Measurements from ENCODE around the gene FSD2. TPM values are rescaled to one million over a fixed set of nuclear protein-coding genes. Genes with fewer than 3 reads are reported as not detected.

FSD2 gene
- total and polyA plus RNA-seq, 10 of the 15 experiments (the other 5 are each of a cell fraction or from before 2014, with no cell fraction given), result under 0.01 to 0.39 (median 0.07) TPM; not detected in 3

DNA sequence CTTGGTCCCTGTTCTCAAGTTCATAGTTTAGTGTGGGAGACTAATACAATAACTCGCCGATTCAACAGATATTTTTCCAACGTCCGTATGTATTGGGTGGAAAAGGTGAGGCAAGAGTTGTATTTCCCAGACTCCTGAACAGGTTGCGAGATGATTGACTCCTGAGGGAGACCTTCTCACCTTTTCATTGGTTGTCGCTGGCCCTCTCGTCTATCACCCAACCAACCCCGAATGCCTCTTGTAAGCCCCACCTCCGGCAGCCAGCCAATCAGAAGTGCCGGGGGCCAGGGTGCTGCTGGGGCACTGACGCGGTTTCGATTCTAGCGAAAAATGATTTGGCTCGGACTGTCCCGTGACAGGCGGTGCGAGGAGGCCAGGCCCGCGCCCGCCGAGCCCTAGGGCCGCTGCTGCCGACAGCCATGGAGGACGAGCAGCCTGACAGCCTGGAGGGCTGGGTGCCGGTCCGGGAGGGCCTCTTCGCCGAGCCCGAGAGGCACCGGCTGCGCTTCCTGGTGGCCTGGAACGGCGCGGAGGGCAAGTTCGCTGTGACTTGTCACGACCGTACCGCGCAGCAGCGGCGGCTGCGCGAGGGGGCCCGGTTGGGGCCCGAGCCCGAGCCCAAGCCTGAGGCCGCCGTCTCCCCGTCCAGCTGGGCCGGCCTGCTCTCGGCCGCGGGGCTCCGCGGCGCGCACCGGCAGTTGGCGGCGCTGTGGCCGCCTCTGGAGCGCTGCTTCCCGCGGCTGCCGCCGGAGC lies 3.6 kb upstream of the FSD2 start, which contains the start of gene WHAMM:
WHAMM (plus strand) TSS at position 321 of the 753 bp plus-strand sequence; CDS start at position 420, 99 bp downstream.
- H3K27ac ChIP-seq (ENCODE audit: control insufficient read depth, insufficient read depth), result peak within 1 kb of the TSS; percentile 94
- CTCF ChIA-PET, result interaction anchor here (0.9 to 2.6 kb wide), 6 partner anchors 23 to 279 kb away, joined by 3 to 12 read pairs (median 4); partner anchors contain the start of gene C15orf40
- intact Hi-C loops (cut with micrococcal nuclease; ENCODE audit: unreplicated experiment) (loop anchor here (1.0 to 10.0 kb wide), 3 partner anchors 59 to 395 kb away; partner anchors contain the start of genes HDGFL3 and RAMAC), in situ Hi-C loops (cut with MboI) (loop anchor here (10.0 kb wide), 1 partner anchor 265 kb away; the partner anchor contains the start of gene RPS17)
- peaks cover 0 to 10% of the 10 kb centered on the region in 2 experiments; a peak in 2 of 4 replicates for H3K36me3 ChIP-seq (ENCODE audit: control insufficient read depth in 2 of 2, insufficient read depth in 2 of 2, low read length in 1 of 2)
- H3K4me3 ChIP-seq, result peak within 1 kb of the TSS; percentile 77
- RAD21 ChIA-PET (ENCODE audit: unreplicated experiment), result interaction anchor here (0.6 to 2.4 kb wide), 4 partner anchors 23 to 197 kb away, joined by 3 to 9 read pairs (median 4); partner anchors contain the start of gene RAMAC
- peak; percentile 88 for DNase-seq (ENCODE audit: low read depth, low spot score)
- H3K27me3 ChIP-seq (replicated peaks in 1 of 2; ENCODE audit: control insufficient read depth in 2 of 2, insufficient read depth in 2 of 2, low read length in 1 of 2), result no peaks in the 10 kb centered on the region
- peaks cover 32% of the 10 kb centered on the region for H3K4me1 ChIP-seq (ENCODE audit: control insufficient read depth, insufficient read depth, low read length)
- SMC1A ChIA-PET (ENCODE audit: uncharacterized antibody, unreplicated experiment), result interaction anchor here (0.9 to 6.3 kb wide), 3 partner anchors 21 to 59 kb away, joined by 3 to 39 read pairs (median 3); no protein-coding TSS in a partner anchor
- no peaks in the 10 kb centered on the region for H3K9me3 ChIP-seq (replicated peaks; ENCODE audit: control insufficient read depth, insufficient read depth, low read length)
- peak within 1 kb of the TSS; percentile 83 for H2AFZ ChIP-seq (ENCODE audit: control insufficient read depth, low read depth, low read length)
- H3K9ac ChIP-seq (ENCODE audit: control insufficient read depth, insufficient read depth, low read length), result peak within 1 kb of the TSS; percentile 88
- peaks cover 33% of the 10 kb centered on the region for H3K79me2 ChIP-seq (ENCODE audit: control insufficient read depth, insufficient read depth, low read length)
- no TSS peak for BruUV-seq (replicated peaks)
- ATAC-seq, result peak; percentile 93
- no peaks in the 10 kb centered on the region for H4K20me1 ChIP-seq (ENCODE audit: control insufficient read depth, insufficient read depth)
- POLR2A ChIA-PET, result interaction anchor here (0.6 to 2.6 kb wide), 4 partner anchors 23 to 176 kb away, joined by 4 to 20 read pairs (median 6); partner anchors contain the start of gene RAMAC
- FAIRE-seq, result peak; percentile 80
- peak within 1 kb of the TSS; percentile 39 for H3K4me2 ChIP-seq (ENCODE audit: control insufficient read depth, insufficient read depth)
- WGBS (ENCODE audit: insufficient coverage, insufficient replicate concordance, low lambda C conversion rate, missing lambda C conversion rate), result under 1% methylated on average over 60 of the region's 67 CpGs
- 0 out of 2 replicates have a peak, but pooled peaks have one; percentile 91 for TF ChIP-seq GATAD2B (conservative IDR thresholded peaks at IDR 0.05; ENCODE audit: low read depth)
- TF ChIP-seq, protein P1, sequence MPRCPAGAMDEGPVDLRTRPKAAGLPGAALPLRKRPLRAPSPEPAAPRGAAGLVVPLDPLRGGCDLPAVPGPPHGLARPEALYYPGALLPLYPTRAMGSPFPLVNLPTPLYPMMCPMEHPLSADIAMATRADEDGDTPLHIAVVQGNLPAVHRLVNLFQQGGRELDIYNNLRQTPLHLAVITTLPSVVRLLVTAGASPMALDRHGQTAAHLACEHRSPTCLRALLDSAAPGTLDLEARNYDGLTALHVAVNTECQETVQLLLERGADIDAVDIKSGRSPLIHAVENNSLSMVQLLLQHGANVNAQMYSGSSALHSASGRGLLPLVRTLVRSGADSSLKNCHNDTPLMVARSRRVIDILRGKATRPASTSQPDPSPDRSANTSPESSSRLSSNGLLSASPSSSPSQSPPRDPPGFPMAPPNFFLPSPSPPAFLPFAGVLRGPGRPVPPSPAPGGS (IDR thresholded peaks at IDR 0.05; ENCODE audit: borderline replicate concordance, insufficient read depth, low read depth, low read length, poor library complexity, severe bottlenecking), result no peak
- TF ChIP-seq, protein P2, sequence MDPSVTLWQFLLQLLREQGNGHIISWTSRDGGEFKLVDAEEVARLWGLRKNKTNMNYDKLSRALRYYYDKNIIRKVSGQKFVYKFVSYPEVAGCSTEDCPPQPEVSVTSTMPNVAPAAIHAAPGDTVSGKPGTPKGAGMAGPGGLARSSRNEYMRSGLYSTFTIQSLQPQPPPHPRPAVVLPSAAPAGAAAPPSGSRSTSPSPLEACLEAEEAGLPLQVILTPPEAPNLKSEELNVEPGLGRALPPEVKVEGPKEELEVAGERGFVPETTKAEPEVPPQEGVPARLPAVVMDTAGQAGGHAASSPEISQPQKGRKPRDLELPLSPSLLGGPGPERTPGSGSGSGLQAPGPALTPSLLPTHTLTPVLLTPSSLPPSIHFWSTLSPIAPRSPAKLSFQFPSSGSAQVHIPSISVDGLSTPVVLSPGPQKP (IDR thresholded peaks at IDR 0.05; ENCODE audit: low read depth, low read length), result no peak
- TF ChIP-seq TARDBP (IDR thresholded peaks at IDR 0.05; ENCODE audit: borderline replicate concordance), result no peak
- TF ChIP-seq, protein P3, sequence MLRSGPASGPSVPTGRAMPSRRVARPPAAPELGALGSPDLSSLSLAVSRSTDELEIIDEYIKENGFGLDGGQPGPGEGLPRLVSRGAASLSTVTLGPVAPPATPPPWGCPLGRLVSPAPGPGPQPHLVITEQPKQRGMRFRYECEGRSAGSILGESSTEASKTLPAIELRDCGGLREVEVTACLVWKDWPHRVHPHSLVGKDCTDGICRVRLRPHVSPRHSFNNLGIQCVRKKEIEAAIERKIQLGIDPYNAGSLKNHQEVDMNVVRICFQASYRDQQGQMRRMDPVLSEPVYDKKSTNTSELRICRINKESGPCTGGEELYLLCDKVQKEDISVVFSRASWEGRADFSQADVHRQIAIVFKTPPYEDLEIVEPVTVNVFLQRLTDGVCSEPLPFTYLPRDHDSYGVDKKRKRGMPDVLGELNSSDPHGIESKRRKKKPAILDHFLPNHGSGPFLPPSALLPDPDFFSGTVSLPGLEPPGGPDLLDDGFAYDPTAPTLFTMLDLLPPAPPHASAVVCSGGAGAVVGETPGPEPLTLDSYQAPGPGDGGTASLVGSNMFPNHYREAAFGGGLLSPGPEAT (IDR thresholded peaks at IDR 0.05; ENCODE audit: low read depth), result peak; percentile 29; the same call in 1 of the 2 replicates
- no peak for TF ChIP-seq IRF4 (IDR thresholded peaks at IDR 0.05; ENCODE audit: low read depth, low read length)
- peak in 1 of 2 experiments; percentile 35; a peak in 1 of 4 replicates for TF ChIP-seq IKZF2 (IDR thresholded peaks at IDR 0.05)
- peak; percentile 52; the same call in 1 of the 2 replicates for TF ChIP-seq NR2F1 (conservative IDR thresholded peaks at IDR 0.05)
- TF ChIP-seq GABPA (IDR thresholded peaks at IDR 0.05; ENCODE audit: low read depth), result no peak
- no peak for TF ChIP-seq ZNF384 (IDR thresholded peaks at IDR 0.05; ENCODE audit: borderline replicate concordance, low read depth, low read length)
- TF ChIP-seq, protein P4, sequence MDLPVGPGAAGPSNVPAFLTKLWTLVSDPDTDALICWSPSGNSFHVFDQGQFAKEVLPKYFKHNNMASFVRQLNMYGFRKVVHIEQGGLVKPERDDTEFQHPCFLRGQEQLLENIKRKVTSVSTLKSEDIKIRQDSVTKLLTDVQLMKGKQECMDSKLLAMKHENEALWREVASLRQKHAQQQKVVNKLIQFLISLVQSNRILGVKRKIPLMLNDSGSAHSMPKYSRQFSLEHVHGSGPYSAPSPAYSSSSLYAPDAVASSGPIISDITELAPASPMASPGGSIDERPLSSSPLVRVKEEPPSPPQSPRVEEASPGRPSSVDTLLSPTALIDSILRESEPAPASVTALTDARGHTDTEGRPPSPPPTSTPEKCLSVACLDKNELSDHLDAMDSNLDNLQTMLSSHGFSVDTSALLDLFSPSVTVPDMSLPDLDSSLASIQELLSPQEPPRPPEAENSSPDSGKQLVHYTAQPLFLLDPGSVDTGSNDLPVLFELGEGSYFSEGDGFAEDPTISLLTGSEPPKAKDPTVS (IDR thresholded peaks at IDR 0.05; ENCODE audit: low read depth, low read length), result no peak
- no peak for TF ChIP-seq SMAD5 (IDR thresholded peaks at IDR 0.05; ENCODE audit: low read depth)
- no peak for TF ChIP-seq CEBPB (IDR thresholded peaks at IDR 0.05; ENCODE audit: borderline replicate concordance in 1 of 2, low read depth in 2 of 2, low read length in 2 of 2)

Measured in GM12878 (cell line).